ENCODE measurements around the gene WDR46.

Gene WDR46

GRCh38 chr6:33237741-33238140 lies 51.3 kb downstream of the WDR46 start:
- no peak overlapping the region for H3K27ac ChIP-seq
- peaks cover 8 to 41% (median 32%) of the 10 kb centered on the region in 10 experiments; a peak in 17 of 20 replicates for H3K4me1 ChIP-seq
- no peak overlapping the region for H3K4me3 ChIP-seq
- H4K20me1 ChIP-seq: no peaks in the 10 kb centered on the region
- H3K9me3 ChIP-seq (replicated peaks in 1 of 11): no peaks in the 10 kb centered on the region
- H3K36me3 ChIP-seq: no peaks in the 10 kb centered on the region
- no peak for TF ChIP-seq Cebpa-rat (IDR thresholded peaks at IDR 0.05)
- no peak overlapping the region for H3K9ac ChIP-seq
- H3K27me3 ChIP-seq: no peaks in the 10 kb centered on the region
- peak overlapping the region in 7 of 11 experiments; percentile 12 to 78 (median 36); a peak in 6 of 22 replicates for H3K4me2 ChIP-seq

- Histone ChIP-seq H3K4me3 (no peak overlapping the region), H3K9me3 (replicated peaks in 1 of 11) (no peaks in the 10 kb centered on the region), H3K36me3 (no peaks in the 10 kb centered on the region), H3K27ac (no peak overlapping the region), H3K4me1 (peaks cover 7 to 41% (median 32%) of the 10 kb centered on the region in 10 experiments; a peak in 17 of 20 replicates), H3K4me2 (peak overlapping the region in 8 of 11 experiments; percentile 22 to 78 (median 67); a peak in 15 of 22 replicates), H3K9ac (no peak overlapping the region), H3K27me3 (no peaks in the 10 kb centered on the region), H4K20me1 (no peaks in the 10 kb centered on the region)
- TF ChIP-seq Cebpa-rat (IDR thresholded peaks at IDR 0.05): peak in 4 of 11 experiments; percentile 55 to 74 (median 61); a peak in 7 of 22 replicates
These were observed 52.2 kb downstream of the WDR46 start for GRCh38 chr6:33236852-33237251.

DNA sequence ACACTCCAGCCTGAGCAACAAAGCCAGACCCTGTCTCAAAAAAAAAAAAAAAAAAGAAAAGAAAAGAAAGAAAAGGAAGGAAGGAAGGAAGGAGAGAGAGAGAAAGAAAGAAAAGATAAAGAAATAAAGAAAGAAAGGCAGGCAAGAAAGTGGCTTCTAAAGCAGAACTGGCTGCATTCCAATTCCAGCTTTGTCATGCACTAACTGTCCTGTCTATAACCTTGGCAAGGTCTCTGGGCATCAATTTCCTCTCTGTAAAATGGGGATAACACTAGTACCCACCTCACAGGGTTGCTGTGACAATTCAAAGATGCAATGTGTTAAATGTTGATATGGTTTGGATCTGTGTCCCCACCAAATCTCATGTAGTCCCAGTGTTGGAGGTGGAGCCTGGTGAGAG lies 52.7 kb downstream of the WDR46 start:
- H4K20me1 ChIP-seq: no peaks in the 10 kb centered on the region
- no peaks in the 10 kb centered on the region for H3K36me3 ChIP-seq
- H3K27ac ChIP-seq: no peak overlapping the region
- H3K4me1 ChIP-seq: peaks cover 1 to 41% (median 32%) of the 10 kb centered on the region in 10 experiments; a peak in 17 of 20 replicates
- no peaks in the 10 kb centered on the region for H3K9me3 ChIP-seq (replicated peaks in 1 of 11)
- H3K4me3 ChIP-seq: no peak overlapping the region
- H3K9ac ChIP-seq: no peak overlapping the region
- no peak for TF ChIP-seq Cebpa-rat (IDR thresholded peaks at IDR 0.05)
- H3K27me3 ChIP-seq: no peaks in the 10 kb centered on the region
- H3K4me2 ChIP-seq: peak overlapping the region in 8 of 11 experiments; percentile 22 to 78 (median 67); a peak in 15 of 22 replicates

GRCh38 chr6:33235221-33235634 lies 53.8 kb downstream of the WDR46 start:
- Histone ChIP-seq H3K4me1 (peaks cover 0 to 48% (median 35%) of the 10 kb centered on the region in 10 experiments; a peak in 16 of 20 replicates), H3K4me2 (peak overlapping the region in 9 of 11 experiments; percentile 38 to 78 (median 63); a peak in 18 of 22 replicates), H4K20me1 (no peaks in the 10 kb centered on the region), H3K36me3 (no peaks in the 10 kb centered on the region), H3K9ac (0 out of 22 replicates have a peak overlapping the region, but pooled peaks of 1 of the 11 experiments have one; percentile 1), H3K4me3 (no peak overlapping the region), H3K27me3 (no peaks in the 10 kb centered on the region), H3K9me3 (replicated peaks in 1 of 11) (no peaks in the 10 kb centered on the region), H3K27ac (peak overlapping the region in 1 of 11 experiments; percentile 36; a peak in 1 of 22 replicates)
- no peak for TF ChIP-seq Cebpa-rat (IDR thresholded peaks at IDR 0.05)
